H9 (cell line): ENCODE measurements around the gene CCNL1. TPM values are rescaled to one million over a fixed set of nuclear protein-coding genes. Genes with fewer than 3 reads are reported as not detected.

Experiments
- DNase-seq: peaks from one replicate; pipeline ENCODE4 v3.0.0-alpha.2; 2017
- H2AFZ ChIP-seq: one replicate; pipeline ENCODE4 v1.6.1; 2013; ENCODE audit warnings: mild to moderate bottlenecking, low read length, control low read depth, moderate library complexity
- H2AK5ac ChIP-seq: 2 replicates; pipeline ENCODE4 v1.6.1; 2013; ENCODE audit warnings: low read length, control low read depth, mixed read lengths; ENCODE audit not compliant: insufficient read length
- H2BK120ac ChIP-seq: one replicate; pipeline ENCODE4 v1.6.1; 2013; ENCODE audit warnings: low read depth, mild to moderate bottlenecking, low read length, control low read depth, inconsistent platforms; ENCODE audit not compliant: poor library complexity, severe bottlenecking
- H2BK12ac ChIP-seq: 2 replicates; pipeline ENCODE4 v1.6.1; 2013; ENCODE audit warnings: low read length, control low read depth, mixed read lengths, low read depth; ENCODE audit not compliant: insufficient read length
- H2BK15ac ChIP-seq: 2 replicates; pipeline ENCODE4 v1.6.1; 2013; ENCODE audit warnings: low read depth, low read length, control low read depth
- H2BK20ac ChIP-seq: one replicate; pipeline ENCODE4 v1.6.1; 2013; ENCODE audit warnings: low read depth, mild to moderate bottlenecking, low read length, control low read depth, inconsistent platforms; ENCODE audit not compliant: poor library complexity, severe bottlenecking
- H2BK5ac ChIP-seq: 2 replicates; pipeline ENCODE4 v1.6.1; 2013; ENCODE audit warnings: low read length, control low read depth, mixed read lengths; ENCODE audit not compliant: insufficient read length
- H3K14ac ChIP-seq: 2 replicates; pipeline ENCODE4 v1.6.1; 2013; ENCODE audit warnings: low read length, control low read depth; ENCODE audit not compliant: insufficient read depth
- H3K18ac ChIP-seq: 2 replicates; pipeline ENCODE4 v1.6.1; 2013; ENCODE audit warnings: low read depth, mild to moderate bottlenecking, mixed read lengths, low read length, control low read depth; ENCODE audit not compliant: insufficient read length
- H3K23ac ChIP-seq: 2 replicates; pipeline ENCODE4 v1.6.1; 2013; ENCODE audit warnings: low read length, control low read depth, mixed read lengths, low read depth; ENCODE audit not compliant: insufficient read length
- H3K23me2 ChIP-seq: 2 replicates; pipeline ENCODE4 v1.6.1; 2013; ENCODE audit warnings: low read depth, mild to moderate bottlenecking, mixed read lengths, low read length, control low read depth; ENCODE audit not compliant: insufficient read length, poor library complexity, severe bottlenecking
- H3K27ac ChIP-seq: 2 replicates; pipeline ENCODE4 v1.5.1; 2013; ENCODE audit warnings: low read length, control low read depth, mixed read lengths, low read depth; ENCODE audit not compliant: insufficient read length
- H3K27me3 ChIP-seq: 2 replicates; pipeline ENCODE4 v1.6.1; 2013; ENCODE audit warnings: low read length, control low read depth, inconsistent platforms; ENCODE audit not compliant: insufficient read depth
- H3K4ac ChIP-seq: 2 replicates; pipeline ENCODE4 v1.6.1; 2013; ENCODE audit warnings: low read depth, mild to moderate bottlenecking, control low read depth, inconsistent platforms, low read length, moderate library complexity
- H3K4me1 ChIP-seq: 2 replicates; pipeline ENCODE4 v1.6.1; 2013; ENCODE audit warnings: low read length, control low read depth, inconsistent platforms; ENCODE audit not compliant: insufficient read depth
- H3K4me2 ChIP-seq: 2 replicates; pipeline ENCODE4 v1.6.1; 2013; ENCODE audit warnings: low read length, control low read depth, mixed read lengths; ENCODE audit not compliant: insufficient read length, insufficient read depth
- H3K56ac ChIP-seq: 2 replicates; pipeline ENCODE4 v1.6.1; 2013; ENCODE audit warnings: low read depth, mild to moderate bottlenecking, mixed read lengths, low read length, control low read depth; ENCODE audit not compliant: insufficient read length
- H3K79me1 ChIP-seq: 2 replicates; pipeline ENCODE4 v1.6.1; 2013; ENCODE audit warnings: low read depth, mild to moderate bottlenecking, moderate library complexity, low read length, control low read depth, inconsistent platforms; ENCODE audit not compliant: insufficient read depth, poor library complexity, severe bottlenecking
- H3K79me2 ChIP-seq: 2 replicates; pipeline ENCODE4 v1.6.1; 2013; ENCODE audit warnings: low read length, control low read depth, inconsistent platforms; ENCODE audit not compliant: insufficient read depth
- H3K9ac ChIP-seq: 2 replicates; pipeline ENCODE4 v1.6.1; 2013; ENCODE audit warnings: low read length, control low read depth, mixed read lengths; ENCODE audit not compliant: insufficient read length; ENCODE audit errors: extremely low read depth
- H3K9me3 ChIP-seq: one replicate; pipeline ENCODE4 v1.6.1; 2013; ENCODE audit warnings: low read depth, low read length, inconsistent platforms; ENCODE audit not compliant: control insufficient read depth
- H3T11ph ChIP-seq: one replicate; pipeline ENCODE4 v1.6.1; 2013; ENCODE audit warnings: mild to moderate bottlenecking, low read length, control low read depth, inconsistent platforms
- H4K20me1 ChIP-seq: one replicate; pipeline ENCODE4 v1.6.1; 2013; ENCODE audit not compliant: control insufficient read depth, insufficient read length, insufficient read depth
- H4K5ac ChIP-seq: 2 replicates; pipeline ENCODE4 v1.6.1; 2013; ENCODE audit warnings: low read depth, mild to moderate bottlenecking, mixed read lengths, low read length, control low read depth; ENCODE audit not compliant: insufficient read length
- H4K8ac ChIP-seq: replicated peaks from 2 replicates; pipeline ENCODE4 v1.6.1; 2013; ENCODE audit warnings: low read length, control low read depth, mixed read lengths, low read depth; ENCODE audit not compliant: insufficient read length
- H4K91ac ChIP-seq: 2 replicates; pipeline ENCODE4 v1.6.1; 2013; ENCODE audit warnings: low read depth, mild to moderate bottlenecking, moderate library complexity, mixed read lengths, low read length, control low read depth; ENCODE audit not compliant: insufficient read length
- H3K27ac Mint-ChIP-seq, 3 experiments: 2 replicates in 2 of 3; 3 replicates in 1 of 3; pipeline ENCODE4 v1.8.0; 2020 to 2021; ENCODE audit warnings: mixed read lengths in 3 of 3, mild to moderate bottlenecking in 1 of 3, moderate library complexity in 1 of 3
- H3K27me3 Mint-ChIP-seq: 2 replicates; pipeline ENCODE4 v1.8.0; 2021; ENCODE audit warnings: low read depth, mild to moderate bottlenecking, moderate library complexity, mixed read lengths
- H3K36me3 Mint-ChIP-seq, 3 experiments: 2 replicates in 2 of 3; 3 replicates in 1 of 3; pipeline ENCODE4 v1.8.0; 2020 to 2021; ENCODE audit warnings: low read depth in 3 of 3, mixed read lengths in 3 of 3; ENCODE audit not compliant: insufficient read depth in 1 of 3
- H3K4me1 Mint-ChIP-seq, 2 experiments: 2 replicates each; pipeline ENCODE4 v1.8.0; 2020; ENCODE audit warnings: mixed read lengths in 2 of 2
- H3K4me3 Mint-ChIP-seq, 2 experiments: 2 replicates in 1 of 2; 3 replicates in 1 of 2; pipeline ENCODE4 v1.8.0; 2020 to 2021; ENCODE audit warnings: mild to moderate bottlenecking in 2 of 2, mixed read lengths in 2 of 2, moderate library complexity in 1 of 2
- H3K9me3 Mint-ChIP-seq, 2 experiments: 2 replicates in 1 of 2; 3 replicates in 1 of 2; pipeline ENCODE4 v1.8.0; 2020; ENCODE audit warnings: mild to moderate bottlenecking in 2 of 2, mixed read lengths in 2 of 2, moderate library complexity in 1 of 2
- CTCF ChIP-seq: fragments of 200-600 bp; sonication (generic); conservative IDR thresholded peaks from 3 replicates; pipeline ENCODE4 v1.8.0; 2021; ENCODE audit warnings: antibody characterized with exemption, mild to moderate bottlenecking
- WGBS: extraction: QIAGEN DNeasy Blood & Tissue Kit; methylation state at CpG from one replicate; pipeline ENCODE4 v1.1.7; 2013; ENCODE audit warnings: missing lambda C conversion rate, low lambda C conversion rate, mixed read lengths; ENCODE audit not compliant: insufficient read length; ENCODE audit errors: extremely low coverage; 5-methylcytosine and 5-hydroxymethylcytosine counted together
- total RNA-seq: library from RNA; stranded (reverse); gene quantifications from 2 replicates; pipeline ENCODE4 v1.2.1, GENCODE V29; 2021

The CCNL1 gene
- total RNA-seq, 1 experiment from 2014 or later: 103 TPM

GRCh38 chr3:157117875-157118654 is 41.9 kb downstream of the CCNL1 start:
- H2BK20ac ChIP-seq: no peak overlapping the region
- no peaks in the 10 kb centered on the region for H3K4me1 ChIP-seq
- H3K9me3 ChIP-seq: no peaks in the 10 kb centered on the region
- no peak overlapping the region for H2BK120ac ChIP-seq
- H3K79me1 ChIP-seq: no peaks in the 10 kb centered on the region
- Mint-ChIP-seq H3K4me1 (peaks cover 15 to 30% of the 10 kb centered on the region in 2 experiments), H3K36me3 (peaks cover 0 to 5% (median 0%) of the 10 kb centered on the region in 3 experiments; a peak in 2 of 7 replicates), H3K4me3 (no peak overlapping the region), H3K9me3 (no peaks in the 10 kb centered on the region), H3K27me3 (no peaks in the 10 kb centered on the region; the same call in 1 of the 2 replicates), H3K27ac (no peak overlapping the region)
- no peak overlapping the region for H3T11ph ChIP-seq
- no peak overlapping the region for H2AFZ ChIP-seq
- no peak overlapping the region for H2AK5ac ChIP-seq
- H4K91ac ChIP-seq: no peak overlapping the region
- no peak overlapping the region for H4K8ac ChIP-seq
- H2BK12ac ChIP-seq: no peak overlapping the region
- no CpG with 5 or more reads among the region's 4 CpGs for WGBS
- H3K4me2 ChIP-seq: no peak overlapping the region
- H3K4ac ChIP-seq: no peak overlapping the region
- DNase-seq: no peak
- no peak overlapping the region for H2BK5ac ChIP-seq
- no peaks in the 10 kb centered on the region for H3K79me2 ChIP-seq
- no peak overlapping the region for H3K56ac ChIP-seq
- no peaks in the 10 kb centered on the region for H3K23me2 ChIP-seq
- no peak overlapping the region for H3K14ac ChIP-seq
- no peak overlapping the region for H3K18ac ChIP-seq
- TF ChIP-seq CTCF: no peak
- H4K5ac ChIP-seq: no peak overlapping the region
- no peak overlapping the region for H3K23ac ChIP-seq
- H2BK15ac ChIP-seq: no peak overlapping the region
- no peaks in the 10 kb centered on the region for H4K20me1 ChIP-seq
- H3K9ac ChIP-seq: no peak overlapping the region
- no peaks in the 10 kb centered on the region for H3K27me3 ChIP-seq
- H3K27ac ChIP-seq: no peak overlapping the region
